Loucy (cell line): ENCODE results near the gene ADAMTSL2.

Experiments
- CTCF ChIP-seq: fragments of 200-600 bp; sonication (generic); conservative IDR thresholded peaks from 2 replicates; pipeline ENCODE4 v1.5.1; 2014; ENCODE audit warnings: mild to moderate bottlenecking, antibody characterized with exemption, low read length
- EZH2phosphoT487 ChIP-seq: fragments of 200-600 bp; IDR thresholded peaks from 2 replicates; pipeline ENCODE4 v1.6.1; 2018; ENCODE audit warnings: antibody characterized with exemption, mild to moderate bottlenecking, moderate library complexity, borderline replicate concordance

- TF ChIP-seq CTCF (no peak), EZH2phosphoT487 (no peak)
These were observed 41.1 kb upstream of the ADAMTSL2 start for GRCh38 chr9:133493428-133493827.
